ENCODE measurements around the gene MUC5AC.

- TF ChIP-seq EZH2 (IDR thresholded peaks at IDR 0.05; ENCODE audit: borderline replicate concordance, insufficient read depth, low read length, poor library complexity, severe bottlenecking) (no peak), EP300 (conservative IDR thresholded peaks at IDR 0.05; ENCODE audit: poor library complexity, severe bottlenecking) (no peak), CTCF (IDR thresholded peaks at IDR 0.05; ENCODE audit: poor library complexity, severe bottlenecking) (no peak), TAF1 (IDR thresholded peaks at IDR 0.05; ENCODE audit: low read depth) (no peak), MXI1 (conservative IDR thresholded peaks at IDR 0.05; ENCODE audit: poor library complexity, severe bottlenecking) (no peak), POLR2AphosphoS5 (IDR thresholded peaks at IDR 0.05) (no peak)
- TF ChIP-seq, protein P1, sequence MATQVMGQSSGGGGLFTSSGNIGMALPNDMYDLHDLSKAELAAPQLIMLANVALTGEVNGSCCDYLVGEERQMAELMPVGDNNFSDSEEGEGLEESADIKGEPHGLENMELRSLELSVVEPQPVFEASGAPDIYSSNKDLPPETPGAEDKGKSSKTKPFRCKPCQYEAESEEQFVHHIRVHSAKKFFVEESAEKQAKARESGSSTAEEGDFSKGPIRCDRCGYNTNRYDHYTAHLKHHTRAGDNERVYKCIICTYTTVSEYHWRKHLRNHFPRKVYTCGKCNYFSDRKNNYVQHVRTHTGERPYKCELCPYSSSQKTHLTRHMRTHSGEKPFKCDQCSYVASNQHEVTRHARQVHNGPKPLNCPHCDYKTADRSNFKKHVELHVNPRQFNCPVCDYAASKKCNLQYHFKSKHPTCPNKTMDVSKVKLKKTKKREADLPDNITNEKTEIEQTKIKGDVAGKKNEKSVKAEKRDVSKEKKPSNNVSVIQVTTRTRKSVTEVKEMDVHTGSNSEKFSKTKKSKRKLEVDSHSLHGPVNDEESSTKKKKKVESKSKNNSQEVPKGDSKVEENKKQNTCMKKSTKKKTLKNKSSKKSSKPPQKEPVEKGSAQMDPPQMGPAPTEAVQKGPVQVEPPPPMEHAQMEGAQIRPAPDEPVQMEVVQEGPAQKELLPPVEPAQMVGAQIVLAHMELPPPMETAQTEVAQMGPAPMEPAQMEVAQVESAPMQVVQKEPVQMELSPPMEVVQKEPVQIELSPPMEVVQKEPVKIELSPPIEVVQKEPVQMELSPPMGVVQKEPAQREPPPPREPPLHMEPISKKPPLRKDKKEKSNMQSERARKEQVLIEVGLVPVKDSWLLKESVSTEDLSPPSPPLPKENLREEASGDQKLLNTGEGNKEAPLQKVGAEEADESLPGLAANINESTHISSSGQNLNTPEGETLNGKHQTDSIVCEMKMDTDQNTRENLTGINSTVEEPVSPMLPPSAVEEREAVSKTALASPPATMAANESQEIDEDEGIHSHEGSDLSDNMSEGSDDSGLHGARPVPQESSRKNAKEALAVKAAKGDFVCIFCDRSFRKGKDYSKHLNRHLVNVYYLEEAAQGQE (IDR thresholded peaks at IDR 0.05; ENCODE audit: borderline replicate concordance) = no peak
Measured at GRCh38 chr11:1116104-1116503, 41.6 kb upstream of the MUC5AC start.
